SK-N-SH (cell line): ENCODE results near the gene UPF2. TPM values are rescaled to one million over a fixed set of nuclear protein-coding genes. Genes with fewer than 3 reads are reported as not detected.

Source experiments
- CTCF ChIA-PET: fragments of 300-600, 350-600 bp; formaldehyde crosslinking; extraction: SDS; loops from one replicate; lab custom pipeline; 2021; lab: Yijun Ruan, JAX
- POLR2A ChIA-PET: fragments of 350-600 bp; sonication (Branson Sonifier 250); formaldehyde crosslinking; extraction: SDS; loops from one replicate; lab custom pipeline; 2020; ENCODE audit warnings: antibody characterized with exemption, inconsistent platforms; lab: Yijun Ruan, JAX
- DNase-seq: peaks from one replicate; pipeline ENCODE4 v3.0.0; 2012
- H2AFZ ChIP-seq: fragments of 200-600 bp; sonication (generic); 2 replicates; pipeline ENCODE4 v1.8.1; 2016; ENCODE audit warnings: antibody characterized with exemption, mild to moderate bottlenecking, low read depth
- H3F3A ChIP-seq: fragments of 200-600 bp; sonication (generic); replicated peaks from 2 replicates; pipeline ENCODE3; 2016; ENCODE audit warnings: antibody characterized with exemption, mild to moderate bottlenecking; ENCODE audit not compliant: insufficient read depth
- H3K27ac ChIP-seq, 2 experiments: fragments of 200-500 bp in 1 of 2; fragments of 200-600 bp in 1 of 2; sonication (Bioruptor generic) in 1 of 2; sonication (generic), shearing (Covaris generic) in 1 of 2; 2 replicates each; pipeline versions ENCODE4 v1.5.1 to v1.6.1; 2014 to 2016; ENCODE audit warnings: low read depth in 2 of 2, inconsistent platforms in 1 of 2, low read length in 1 of 2, mild to moderate bottlenecking in 1 of 2, mixed read lengths in 1 of 2
- H3K27me3 ChIP-seq: fragments of 200-600 bp; sonication (generic), shearing (Covaris generic); 2 replicates; pipeline ENCODE4 v1.6.1; 2016; ENCODE audit warnings: mixed run types; ENCODE audit not compliant: insufficient read depth
- H3K36me3 ChIP-seq, 2 experiments: fragments of 200-500 bp in 1 of 2; fragments of 200-600 bp in 1 of 2; sonication (Bioruptor generic) in 1 of 2; sonication (generic) in 1 of 2; replicated peaks in 1 of 2; 2 replicates each; pipeline versions ENCODE3 to v1.5.1; 2014 to 2016; ENCODE audit warnings: low read length in 1 of 2, mild to moderate bottlenecking in 1 of 2; ENCODE audit not compliant: insufficient read depth in 2 of 2, control insufficient read depth in 1 of 2
- H3K4me1 ChIP-seq, 2 experiments: fragments of 200-500 bp in 1 of 2; fragments of 200-600 bp in 1 of 2; sonication (Bioruptor generic) in 1 of 2; sonication (generic), shearing (Covaris generic) in 1 of 2; 2 replicates each; pipeline versions ENCODE4 v1.5.1 to v1.6.1; 2014 to 2016; ENCODE audit warnings: low read depth in 1 of 2, low read length in 1 of 2, mixed run types in 1 of 2; ENCODE audit not compliant: insufficient read depth in 2 of 2, control insufficient read depth in 1 of 2
- H3K4me2 ChIP-seq: fragments of 200-600 bp; sonication (generic), shearing (Covaris generic); 2 replicates; pipeline ENCODE4 v1.6.1; 2017; ENCODE audit warnings: mixed run types
- H3K4me3 ChIP-seq, 2 experiments: fragments of 200-500 bp in 1 of 2; fragments of 200-600 bp in 1 of 2; sonication (Bioruptor generic) in 1 of 2; sonication (generic), shearing (Covaris generic) in 1 of 2; 2 replicates each; pipeline versions ENCODE4 v1.5.1 to v1.8.1; 2014 to 2016; ENCODE audit warnings: low read depth in 2 of 2, inconsistent platforms in 1 of 2, low read length in 1 of 2, mild to moderate bottlenecking in 1 of 2, mixed read lengths in 1 of 2, moderate library complexity in 1 of 2
- H3K79me2 ChIP-seq: fragments of 200-600 bp; sonication (generic); 2 replicates; pipeline ENCODE4 v1.8.1; 2017; ENCODE audit warnings: mild to moderate bottlenecking; ENCODE audit not compliant: insufficient read depth
- H3K9ac ChIP-seq: fragments of 200-600 bp; sonication (generic); 2 replicates; pipeline ENCODE4 v1.6.1; 2017; ENCODE audit warnings: mixed run types
- H3K9me2 ChIP-seq: fragments of 200-600 bp; sonication (generic); 2 replicates; pipeline ENCODE4 v1.6.1; 2017; ENCODE audit warnings: mixed run types
- H3K9me3 ChIP-seq: fragments of 200-600 bp; sonication (generic); 2 replicates; pipeline ENCODE4 v1.6.1; 2017; ENCODE audit warnings: mixed run types, mild to moderate bottlenecking, moderate library complexity
- H4K20me1 ChIP-seq: fragments of 200-600 bp; sonication (generic); 2 replicates; pipeline ENCODE4 v1.6.1; 2017; ENCODE audit warnings: mild to moderate bottlenecking, mixed run types; ENCODE audit not compliant: insufficient read depth
- GABPA ChIP-seq: IDR thresholded peaks from 2 replicates; pipeline ENCODE4 v1.4.0; 2012; ENCODE audit warnings: low read depth, mild to moderate bottlenecking
- GATA2 ChIP-seq: sonication (generic); formaldehyde crosslinking; IDR thresholded peaks from 2 replicates; pipeline ENCODE4 v1.5.0; 2020; ENCODE audit warnings: mild to moderate bottlenecking, missing genetic modification reagents
- MEF2A ChIP-seq: IDR thresholded peaks from 2 replicates; pipeline ENCODE4 v1.4.0; 2012; ENCODE audit warnings: low read depth, borderline replicate concordance
- MXI1 ChIP-seq: IDR thresholded peaks from 2 replicates; pipeline ENCODE4 v1.6.1; 2012; ENCODE audit warnings: mild to moderate bottlenecking, low read depth, low read length, improper control_type of control experiment
- RXRA ChIP-seq: IDR thresholded peaks from 2 replicates; pipeline ENCODE4 v1.4.0; 2012; ENCODE audit warnings: low read depth, mild to moderate bottlenecking, borderline replicate concordance
- SIN3A ChIP-seq: IDR thresholded peaks from 2 replicates; pipeline ENCODE4 v1.6.1; 2012; ENCODE audit warnings: low read depth, mild to moderate bottlenecking, low read length, moderate library complexity, borderline replicate concordance
- SMC3 ChIP-seq: IDR thresholded peaks from 2 replicates; pipeline ENCODE4 v1.6.1; 2012; ENCODE audit warnings: low read depth, low read length, improper control_type of control experiment
- TAF1 ChIP-seq: IDR thresholded peaks from 2 replicates; pipeline ENCODE4 v1.6.1; 2012; ENCODE audit warnings: low read depth, mild to moderate bottlenecking, low read length, moderate library complexity, borderline replicate concordance
- TCF12 ChIP-seq: IDR thresholded peaks from 2 replicates; pipeline ENCODE4 v1.4.0; 2012
- TEAD4 ChIP-seq: IDR thresholded peaks from 2 replicates; pipeline ENCODE4 v1.4.0; 2012; ENCODE audit warnings: mild to moderate bottlenecking, borderline replicate concordance; ENCODE audit not compliant: insufficient read depth
- WGBS: methylation state at CpG from one replicate; pipeline ENCODE4 v1.1.6; 2017; ENCODE audit warnings: low lambda C conversion rate; 5-methylcytosine and 5-hydroxymethylcytosine counted together
- polyA plus RNA-seq, 3 experiments: library from polyadenylated mRNA; depleted of rRNA; stranded (reverse); fragments of >200 nt; gene quantifications; 2 replicates each; pipeline ENCODE4 v1.2.3, GENCODE V29; 2012
- TF ChIP-seq, protein P1 (sequence below): IDR thresholded peaks from 2 replicates; pipeline ENCODE4 v1.6.1; 2012; ENCODE audit warnings: mild to moderate bottlenecking, low read depth, low read length, moderate library complexity
- TF ChIP-seq, protein P2 (sequence below): IDR thresholded peaks from 2 replicates; pipeline ENCODE4 v1.4.0; 2012; ENCODE audit warnings: low read depth
- TF ChIP-seq, protein P3 (sequence below): fragments of 200-600 bp; sonication (generic); IDR thresholded peaks from 2 replicates; pipeline ENCODE4 v1.6.1; 2017; ENCODE audit warnings: antibody characterized with exemption, mild to moderate bottlenecking, moderate library complexity
- TF ChIP-seq, protein P4 (sequence below): IDR thresholded peaks from 2 replicates; pipeline ENCODE4; 2012
- TF ChIP-seq, protein P5 (sequence below): IDR thresholded peaks from 2 replicates; pipeline ENCODE4 v1.4.0; 2012; ENCODE audit warnings: low read depth, borderline replicate concordance

The UPF2 gene
- polyA plus RNA-seq, 1 of the 3 experiments (the other 2 are of a cell fraction): 4.7 TPM

DNA sequence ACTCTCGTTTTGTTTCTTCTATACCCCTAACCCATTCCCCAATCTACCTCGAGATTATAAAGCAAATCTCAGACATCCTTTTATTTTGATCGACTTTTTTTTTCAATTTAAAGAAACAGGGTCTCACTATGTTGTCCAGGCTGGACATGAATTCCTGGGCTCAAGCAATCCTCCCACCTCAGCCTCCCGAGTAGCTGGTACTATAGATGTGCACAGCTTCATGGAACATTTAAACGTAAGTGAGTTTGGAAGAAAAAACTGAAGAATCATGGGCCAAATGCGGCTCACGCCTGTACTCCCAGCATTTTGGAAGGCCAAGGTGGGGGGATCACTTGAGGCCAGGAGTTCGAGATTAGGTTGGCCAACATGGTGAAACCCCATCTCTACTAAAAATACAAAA lies 96.0 kb downstream of the UPF2 start:
- DNase-seq: no peak
- no peaks in the 10 kb centered on the region for H4K20me1 ChIP-seq
- H3F3A ChIP-seq: no peaks in the 10 kb centered on the region
- no peak overlapping the region for H3K9ac ChIP-seq
- POLR2A ChIA-PET: no interaction called here
- 95% methylated on average over 8 of the region's 8 CpGs for WGBS
- no peaks in the 10 kb centered on the region for H3K4me1 ChIP-seq
- peaks cover 37 to 45% of the 10 kb centered on the region in 2 experiments for H3K36me3 ChIP-seq
- CTCF ChIA-PET: interaction anchor here (0.9 to 1.9 kb wide), 3 partner anchors 40 to 127 kb away, joined by 3 to 5 read pairs (median 3); no protein-coding TSS in a partner anchor
- H3K79me2 ChIP-seq: no peaks in the 10 kb centered on the region
- H3K9me2 ChIP-seq: no peaks in the 10 kb centered on the region
- H2AFZ ChIP-seq: no peak overlapping the region
- no peaks in the 10 kb centered on the region for H3K9me3 ChIP-seq
- no peak overlapping the region for H3K4me2 ChIP-seq
- TF ChIP-seq TEAD4: no peak
- TF ChIP-seq MXI1: no peak
- TF ChIP-seq, protein P1, sequence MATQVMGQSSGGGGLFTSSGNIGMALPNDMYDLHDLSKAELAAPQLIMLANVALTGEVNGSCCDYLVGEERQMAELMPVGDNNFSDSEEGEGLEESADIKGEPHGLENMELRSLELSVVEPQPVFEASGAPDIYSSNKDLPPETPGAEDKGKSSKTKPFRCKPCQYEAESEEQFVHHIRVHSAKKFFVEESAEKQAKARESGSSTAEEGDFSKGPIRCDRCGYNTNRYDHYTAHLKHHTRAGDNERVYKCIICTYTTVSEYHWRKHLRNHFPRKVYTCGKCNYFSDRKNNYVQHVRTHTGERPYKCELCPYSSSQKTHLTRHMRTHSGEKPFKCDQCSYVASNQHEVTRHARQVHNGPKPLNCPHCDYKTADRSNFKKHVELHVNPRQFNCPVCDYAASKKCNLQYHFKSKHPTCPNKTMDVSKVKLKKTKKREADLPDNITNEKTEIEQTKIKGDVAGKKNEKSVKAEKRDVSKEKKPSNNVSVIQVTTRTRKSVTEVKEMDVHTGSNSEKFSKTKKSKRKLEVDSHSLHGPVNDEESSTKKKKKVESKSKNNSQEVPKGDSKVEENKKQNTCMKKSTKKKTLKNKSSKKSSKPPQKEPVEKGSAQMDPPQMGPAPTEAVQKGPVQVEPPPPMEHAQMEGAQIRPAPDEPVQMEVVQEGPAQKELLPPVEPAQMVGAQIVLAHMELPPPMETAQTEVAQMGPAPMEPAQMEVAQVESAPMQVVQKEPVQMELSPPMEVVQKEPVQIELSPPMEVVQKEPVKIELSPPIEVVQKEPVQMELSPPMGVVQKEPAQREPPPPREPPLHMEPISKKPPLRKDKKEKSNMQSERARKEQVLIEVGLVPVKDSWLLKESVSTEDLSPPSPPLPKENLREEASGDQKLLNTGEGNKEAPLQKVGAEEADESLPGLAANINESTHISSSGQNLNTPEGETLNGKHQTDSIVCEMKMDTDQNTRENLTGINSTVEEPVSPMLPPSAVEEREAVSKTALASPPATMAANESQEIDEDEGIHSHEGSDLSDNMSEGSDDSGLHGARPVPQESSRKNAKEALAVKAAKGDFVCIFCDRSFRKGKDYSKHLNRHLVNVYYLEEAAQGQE: no peak
- no peak for TF ChIP-seq GATA2
- no peak for TF ChIP-seq MEF2A
- TF ChIP-seq TAF1: no peak
- TF ChIP-seq, protein P2, sequence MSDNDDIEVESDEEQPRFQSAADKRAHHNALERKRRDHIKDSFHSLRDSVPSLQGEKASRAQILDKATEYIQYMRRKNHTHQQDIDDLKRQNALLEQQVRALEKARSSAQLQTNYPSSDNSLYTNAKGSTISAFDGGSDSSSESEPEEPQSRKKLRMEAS: no peak
- TF ChIP-seq, protein P3, sequence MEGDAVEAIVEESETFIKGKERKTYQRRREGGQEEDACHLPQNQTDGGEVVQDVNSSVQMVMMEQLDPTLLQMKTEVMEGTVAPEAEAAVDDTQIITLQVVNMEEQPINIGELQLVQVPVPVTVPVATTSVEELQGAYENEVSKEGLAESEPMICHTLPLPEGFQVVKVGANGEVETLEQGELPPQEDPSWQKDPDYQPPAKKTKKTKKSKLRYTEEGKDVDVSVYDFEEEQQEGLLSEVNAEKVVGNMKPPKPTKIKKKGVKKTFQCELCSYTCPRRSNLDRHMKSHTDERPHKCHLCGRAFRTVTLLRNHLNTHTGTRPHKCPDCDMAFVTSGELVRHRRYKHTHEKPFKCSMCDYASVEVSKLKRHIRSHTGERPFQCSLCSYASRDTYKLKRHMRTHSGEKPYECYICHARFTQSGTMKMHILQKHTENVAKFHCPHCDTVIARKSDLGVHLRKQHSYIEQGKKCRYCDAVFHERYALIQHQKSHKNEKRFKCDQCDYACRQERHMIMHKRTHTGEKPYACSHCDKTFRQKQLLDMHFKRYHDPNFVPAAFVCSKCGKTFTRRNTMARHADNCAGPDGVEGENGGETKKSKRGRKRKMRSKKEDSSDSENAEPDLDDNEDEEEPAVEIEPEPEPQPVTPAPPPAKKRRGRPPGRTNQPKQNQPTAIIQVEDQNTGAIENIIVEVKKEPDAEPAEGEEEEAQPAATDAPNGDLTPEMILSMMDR: no peak
- TF ChIP-seq GABPA: no peak
- TF ChIP-seq, protein P4, sequence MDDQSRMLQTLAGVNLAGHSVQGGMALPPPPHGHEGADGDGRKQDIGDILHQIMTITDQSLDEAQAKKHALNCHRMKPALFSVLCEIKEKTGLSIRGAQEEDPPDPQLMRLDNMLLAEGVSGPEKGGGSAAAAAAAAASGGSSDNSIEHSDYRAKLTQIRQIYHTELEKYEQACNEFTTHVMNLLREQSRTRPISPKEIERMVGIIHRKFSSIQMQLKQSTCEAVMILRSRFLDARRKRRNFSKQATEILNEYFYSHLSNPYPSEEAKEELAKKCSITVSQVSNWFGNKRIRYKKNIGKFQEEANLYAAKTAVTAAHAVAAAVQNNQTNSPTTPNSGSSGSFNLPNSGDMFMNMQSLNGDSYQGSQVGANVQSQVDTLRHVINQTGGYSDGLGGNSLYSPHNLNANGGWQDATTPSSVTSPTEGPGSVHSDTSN: no peak
- TF ChIP-seq SMC3: no peak
- no peak for TF ChIP-seq RXRA
- TF ChIP-seq, protein P5, sequence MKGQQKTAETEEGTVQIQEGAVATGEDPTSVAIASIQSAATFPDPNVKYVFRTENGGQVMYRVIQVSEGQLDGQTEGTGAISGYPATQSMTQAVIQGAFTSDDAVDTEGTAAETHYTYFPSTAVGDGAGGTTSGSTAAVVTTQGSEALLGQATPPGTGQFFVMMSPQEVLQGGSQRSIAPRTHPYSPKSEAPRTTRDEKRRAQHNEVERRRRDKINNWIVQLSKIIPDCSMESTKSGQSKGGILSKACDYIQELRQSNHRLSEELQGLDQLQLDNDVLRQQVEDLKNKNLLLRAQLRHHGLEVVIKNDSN: no peak
- TF ChIP-seq SIN3A: no peak
- no peak for TF ChIP-seq TCF12
- H3K4me3 ChIP-seq: no peak overlapping the region
- no peak overlapping the region for H3K27ac ChIP-seq
- no peaks in the 10 kb centered on the region for H3K27me3 ChIP-seq
